Measurements from ENCODE around the gene ZBED2. TPM values are rescaled to one million over a fixed set of nuclear protein-coding genes. Genes with fewer than 3 reads are reported as not detected.

The ZBED2 gene
- total and polyA plus RNA-seq, 11 donors, result 0.12 to 0.93 (median 0.56) TPM; not detected in 8

GRCh38 chr3:111590143-111590491 is 5.0 kb downstream of the ZBED2 start:
- ATAC-seq, result no peak
- no peak overlapping the region for H3K4me3 ChIP-seq
- H3K27me3 ChIP-seq, result no peaks in the 10 kb centered on the region
- intact Hi-C loops (cut with DNase I), result no loop called here
- no peaks in the 10 kb centered on the region for H3K4me1 ChIP-seq
- no peak for DNase-seq
- TF ChIP-seq, protein P1, sequence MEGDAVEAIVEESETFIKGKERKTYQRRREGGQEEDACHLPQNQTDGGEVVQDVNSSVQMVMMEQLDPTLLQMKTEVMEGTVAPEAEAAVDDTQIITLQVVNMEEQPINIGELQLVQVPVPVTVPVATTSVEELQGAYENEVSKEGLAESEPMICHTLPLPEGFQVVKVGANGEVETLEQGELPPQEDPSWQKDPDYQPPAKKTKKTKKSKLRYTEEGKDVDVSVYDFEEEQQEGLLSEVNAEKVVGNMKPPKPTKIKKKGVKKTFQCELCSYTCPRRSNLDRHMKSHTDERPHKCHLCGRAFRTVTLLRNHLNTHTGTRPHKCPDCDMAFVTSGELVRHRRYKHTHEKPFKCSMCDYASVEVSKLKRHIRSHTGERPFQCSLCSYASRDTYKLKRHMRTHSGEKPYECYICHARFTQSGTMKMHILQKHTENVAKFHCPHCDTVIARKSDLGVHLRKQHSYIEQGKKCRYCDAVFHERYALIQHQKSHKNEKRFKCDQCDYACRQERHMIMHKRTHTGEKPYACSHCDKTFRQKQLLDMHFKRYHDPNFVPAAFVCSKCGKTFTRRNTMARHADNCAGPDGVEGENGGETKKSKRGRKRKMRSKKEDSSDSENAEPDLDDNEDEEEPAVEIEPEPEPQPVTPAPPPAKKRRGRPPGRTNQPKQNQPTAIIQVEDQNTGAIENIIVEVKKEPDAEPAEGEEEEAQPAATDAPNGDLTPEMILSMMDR (IDR thresholded peaks at IDR 0.05), result no peak
- TF ChIP-seq POLR2A (IDR thresholded peaks at IDR 0.05), result no peak
- H3K9me3 ChIP-seq, result no peaks in the 10 kb centered on the region
- no peak overlapping the region for H3K27ac ChIP-seq
- 71 to 89% (median 84%) methylated on average over 1 of the region's 1 CpG for WGBS, 4 donors
- no peaks in the 10 kb centered on the region for H3K36me3 ChIP-seq

DNA sequence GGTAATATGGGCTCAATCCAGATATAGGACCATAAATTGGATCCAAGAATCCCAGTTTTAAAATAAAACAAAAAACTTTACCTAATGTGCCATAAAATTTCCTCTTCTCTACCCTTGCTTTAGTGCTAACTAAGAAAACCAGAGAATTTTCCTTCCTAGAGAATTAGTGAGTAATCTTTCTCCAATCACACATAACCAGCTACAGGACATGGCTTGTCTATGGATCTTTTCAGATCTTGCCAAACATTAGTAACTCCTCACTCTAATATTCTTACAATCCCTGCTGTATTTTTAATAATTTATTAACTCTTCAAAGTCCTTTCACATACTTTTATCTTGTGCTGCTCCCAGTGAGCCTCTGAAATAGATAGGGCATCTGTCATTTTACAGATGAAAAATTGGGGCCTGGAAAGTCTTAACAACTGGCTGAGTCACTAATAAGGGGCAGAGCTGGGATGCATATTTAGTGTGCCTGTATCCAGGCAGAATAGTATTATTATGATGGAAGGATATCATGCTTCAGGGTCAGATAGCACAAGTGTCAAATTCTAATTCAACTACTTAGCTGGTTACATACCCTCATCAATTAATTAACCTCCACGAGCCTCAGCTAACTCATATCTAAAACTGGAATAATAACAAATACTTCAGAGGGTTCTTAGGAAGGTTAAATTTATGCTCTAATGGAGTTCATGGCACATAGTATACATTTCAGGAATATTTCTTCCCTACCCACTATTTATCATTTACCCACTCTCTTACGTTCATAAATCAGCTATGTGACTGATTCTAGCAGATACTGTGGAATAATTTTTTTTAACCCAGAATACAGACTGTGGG is 5.6 kb downstream of the ZBED2 start:
- 66 to 77% (median 72%) methylated on average over 2 of the region's 2 CpGs for WGBS, 4 donors
- TF ChIP-seq, protein P1 (IDR thresholded peaks at IDR 0.05), result no peak
- no peak for TF ChIP-seq POLR2A (IDR thresholded peaks at IDR 0.05)

DNA sequence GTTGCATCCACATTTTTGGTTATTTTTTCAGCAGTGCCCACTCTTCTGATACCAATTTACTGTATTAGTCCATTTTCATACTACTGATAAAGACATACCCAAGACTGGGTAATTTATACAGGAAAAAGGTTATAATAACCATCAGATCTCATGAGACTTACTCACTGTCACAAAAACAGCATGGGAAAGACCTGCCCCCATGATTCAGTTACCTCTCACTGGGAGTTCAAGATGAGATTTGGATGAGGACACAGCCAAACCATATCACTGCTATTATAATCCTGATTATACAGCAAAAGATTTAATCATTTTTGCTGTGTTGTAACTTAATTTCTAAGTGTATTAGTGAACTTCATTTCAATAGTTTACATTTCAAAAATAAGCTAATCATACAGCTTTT is 6.6 kb downstream of the ZBED2 start:
- TF ChIP-seq POLR2A (IDR thresholded peaks at IDR 0.05), result no peak
- TF ChIP-seq, protein P1 (IDR thresholded peaks at IDR 0.05), result no peak
- Histone ChIP-seq H3K36me3 (no peaks in the 10 kb centered on the region), H3K9me3 (no peaks in the 10 kb centered on the region), H3K27me3 (no peaks in the 10 kb centered on the region), H3K27ac (no peak overlapping the region), H3K4me1 (no peaks in the 10 kb centered on the region), H3K4me3 (no peak overlapping the region)
- intact Hi-C loops (cut with DNase I), result no loop called here
- DNase-seq (no peak), ATAC-seq (no peak)

More for the DNA sequence above, 5.6 kb downstream of the ZBED2 start:
- H3K9me3 ChIP-seq, result no peaks in the 10 kb centered on the region
- intact Hi-C loops (cut with DNase I), result no loop called here
- H3K27me3 ChIP-seq, result no peaks in the 10 kb centered on the region
- no peak overlapping the region for H3K4me3 ChIP-seq
- H3K27ac ChIP-seq, result no peak overlapping the region
- no peak for ATAC-seq
- DNase-seq, result no peak
- H3K36me3 ChIP-seq, result no peaks in the 10 kb centered on the region
- no peaks in the 10 kb centered on the region for H3K4me1 ChIP-seq

GRCh38 chr3:111585217-111585616 is 9.9 kb downstream of the ZBED2 start:
- intact Hi-C loops (cut with DNase I), result no loop called here

More at GRCh38 chr3:111585217-111585616, 9.9 kb downstream of the ZBED2 start:
- ATAC-seq (no peak), DNase-seq (no peak)
- no peak for TF ChIP-seq POLR2A (IDR thresholded peaks at IDR 0.05)
- TF ChIP-seq, protein P1 (IDR thresholded peaks at IDR 0.05), result no peak
- no peak overlapping the region for H3K4me3 ChIP-seq
- WGBS, 4 donors, result 63 to 79% (median 73%) methylated on average over 1 of the region's 1 CpG
- H3K36me3 ChIP-seq, result no peaks in the 10 kb centered on the region
- no peak overlapping the region for H3K27ac ChIP-seq
- no peaks in the 10 kb centered on the region for H3K27me3 ChIP-seq
- H3K9me3 ChIP-seq, result no peaks in the 10 kb centered on the region
- H3K4me1 ChIP-seq, result no peaks in the 10 kb centered on the region

Measured in heart left ventricle (tissue), 16 donors.